GM13977 (cell line): ENCODE data around the gene AFAP1L2.

Experiments
- DNase-seq: peaks from one replicate; pipeline ENCODE4 v3.0.0; 2012; ENCODE audit warnings: low spot score
- CTCF ChIP-seq: IDR thresholded peaks from 2 replicates; pipeline ENCODE4 v1.5.1; 2012; ENCODE audit warnings: mild to moderate bottlenecking, control low read depth; ENCODE audit not compliant: insufficient read depth; ENCODE audit errors: extremely low read depth, missing control alignments
- in situ Hi-C: fragments of 300-500 bp; cut with MboI; formaldehyde crosslinking; loops from one replicate; pipeline ENCODE4 v1.12.0; 2022; ENCODE audit warnings: low sequenced_read_pairs, low pct_unique_long_range_greater_than_20kb, mixed read lengths, inconsistent platforms; ENCODE audit not compliant: unreplicated experiment

Gene AFAP1L2

DNA sequence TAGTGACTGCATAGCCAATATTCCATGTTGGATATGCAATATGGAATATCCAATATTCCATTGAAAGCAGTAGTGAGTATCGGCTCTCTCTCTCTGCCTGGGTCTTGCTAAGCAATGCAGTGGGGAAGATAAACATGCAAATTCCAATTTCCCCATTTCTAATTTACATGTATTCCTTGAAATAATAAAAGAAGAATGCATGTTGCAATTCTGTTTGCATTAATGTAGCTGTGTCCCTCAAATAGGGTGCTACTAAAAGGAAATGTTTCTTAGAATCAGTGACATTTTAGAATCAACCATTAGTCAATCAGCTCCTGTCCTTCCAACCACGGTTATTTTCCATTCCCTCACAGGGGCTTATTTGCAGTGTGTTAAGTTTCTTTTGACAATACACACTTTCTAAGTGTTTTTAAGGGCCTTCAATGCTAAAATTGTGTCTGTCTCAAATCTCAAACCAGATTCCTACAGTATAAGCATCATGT is 46.7 kb downstream of the AFAP1L2 start:
- no peak for TF ChIP-seq CTCF
- DNase-seq, result no peak
- in situ Hi-C loops, result no loop called here

DNA sequence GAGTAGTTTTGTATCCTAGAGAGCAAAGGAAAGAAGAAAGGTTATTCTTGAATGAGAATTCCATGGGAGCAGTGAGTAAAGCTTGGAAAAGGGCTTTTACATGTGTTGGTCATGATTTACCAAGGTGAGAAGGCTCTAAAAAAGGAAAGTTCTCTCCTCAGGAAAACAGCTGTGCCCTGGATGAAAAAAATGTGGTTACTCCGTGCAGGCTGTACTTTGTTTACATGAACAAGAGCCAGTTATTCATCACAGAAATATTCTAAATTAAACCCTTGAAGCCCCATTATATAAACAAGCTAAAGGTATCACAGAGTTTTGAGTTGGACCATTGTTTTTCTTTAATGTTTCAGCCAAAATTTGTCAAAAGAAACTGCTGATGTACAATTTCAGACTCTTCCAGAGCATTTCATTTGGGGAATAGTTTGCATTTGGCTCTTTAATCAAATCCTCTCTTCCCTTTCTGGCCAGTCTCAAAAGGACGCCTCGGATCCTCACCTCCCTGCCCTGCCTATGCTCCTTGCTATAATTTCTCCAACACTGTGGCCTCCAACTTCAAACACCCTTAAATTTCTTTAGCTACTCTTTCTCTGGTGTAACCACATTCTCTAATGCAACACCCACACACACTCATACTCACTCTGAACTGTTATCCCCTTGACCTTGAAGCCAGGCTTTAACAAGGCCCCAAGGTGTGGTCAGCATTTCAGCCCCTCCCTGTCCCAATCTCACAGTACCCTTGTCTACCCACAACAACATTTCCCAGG is 47.4 kb downstream of the AFAP1L2 start:
- no peak for TF ChIP-seq CTCF
- in situ Hi-C loops, result no loop called here
- no peak for DNase-seq

GRCh38 chr10:114356126-114356525 is 48.2 kb downstream of the AFAP1L2 start:
- in situ Hi-C loops, result no loop called here
- no peak for DNase-seq
- no peak for TF ChIP-seq CTCF

GRCh38 chr10:114353383-114353782 is 50.9 kb downstream of the AFAP1L2 start:
- no peak for DNase-seq
- in situ Hi-C loops, result no loop called here
- no peak for TF ChIP-seq CTCF

DNA sequence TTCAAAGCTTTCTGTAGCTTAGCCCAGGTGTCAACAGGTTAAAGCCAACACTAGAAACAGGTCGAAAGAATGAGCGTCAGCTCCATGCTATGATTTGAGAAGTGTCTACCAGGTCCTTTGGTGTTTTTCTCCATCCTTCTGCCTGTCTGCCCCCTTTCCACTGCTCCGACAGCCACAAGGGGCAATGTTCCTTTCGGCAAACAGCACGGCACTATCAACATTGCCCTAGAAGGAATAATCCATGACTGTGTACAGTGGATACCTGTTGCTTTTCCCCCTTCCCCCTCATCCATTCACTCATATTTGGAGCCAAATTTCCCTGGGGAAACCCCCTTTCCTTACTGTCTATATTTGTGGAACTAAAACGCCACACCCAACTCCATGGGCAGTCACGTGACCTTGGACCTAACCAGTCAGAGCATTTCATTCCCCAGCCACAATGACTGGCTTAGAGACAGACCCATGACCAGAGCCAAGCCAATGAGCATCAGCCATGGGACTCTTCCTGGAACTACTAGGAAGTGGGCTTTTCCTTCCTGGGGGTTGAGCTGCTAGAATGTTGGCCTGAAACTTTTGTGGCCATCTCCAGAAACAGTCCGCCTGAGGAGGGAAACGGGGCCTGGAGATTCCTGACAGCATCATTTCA is 51.5 kb downstream of the AFAP1L2 start:
- no peak for TF ChIP-seq CTCF
- in situ Hi-C loops, result no loop called here
- no peak for DNase-seq

- DNase-seq, result no peak
- TF ChIP-seq CTCF, result no peak
- in situ Hi-C loops, result no loop called here
Measured at GRCh38 chr10:114350751-114351150, 53.6 kb downstream of the AFAP1L2 start.
